Central memory CD8-positive, alpha-beta T cell (primary cell): ENCODE data around the gene MAN2C1.
"Not testable (repeated sequence)": the region's sequence is repeated elsewhere in the genome, so short reads cannot be mapped to it uniquely, and the experiment has no call there.

Experiments used
- ATAC-seq: fragments of 150-1000 bp; cut with Tn5 transposase; replicated peaks from 2 replicates; pipeline ENCODE4 v1.10.0; 2022; ENCODE audit warnings: mild to moderate bottlenecking, moderate FRiP score, moderate number of reproducible peaks; ENCODE audit not compliant: poor library complexity, severe bottlenecking; ENCODE audit errors: extremely low read depth
- DNase-seq, 2 donors: peaks; one replicate each; pipeline ENCODE4 v3.0.0; 2021; ENCODE audit warnings: low spot score in 2 of 2
- H3K27ac Mint-ChIP-seq: one replicate; pipeline ENCODE4 v1.8.0; 2022; ENCODE audit warnings: low read depth, mild to moderate bottlenecking, moderate library complexity, mixed read lengths
- H3K27me3 Mint-ChIP-seq: one replicate; pipeline ENCODE4 v1.8.0; 2022; ENCODE audit warnings: mixed read lengths
- H3K36me3 Mint-ChIP-seq: one replicate; pipeline ENCODE4 v1.8.0; 2022; ENCODE audit warnings: mild to moderate bottlenecking, moderate library complexity, mixed read lengths; ENCODE audit not compliant: insufficient read depth
- H3K4me1 Mint-ChIP-seq: one replicate; pipeline ENCODE4 v1.8.0; 2022; ENCODE audit warnings: mixed read lengths
- H3K4me3 Mint-ChIP-seq: one replicate; pipeline ENCODE4 v1.8.0; 2022; ENCODE audit warnings: mild to moderate bottlenecking, moderate library complexity, mixed read lengths
- H3K9me3 Mint-ChIP-seq: one replicate; pipeline ENCODE4 v1.8.0; 2022; ENCODE audit warnings: mixed read lengths

Gene MAN2C1

DNA sequence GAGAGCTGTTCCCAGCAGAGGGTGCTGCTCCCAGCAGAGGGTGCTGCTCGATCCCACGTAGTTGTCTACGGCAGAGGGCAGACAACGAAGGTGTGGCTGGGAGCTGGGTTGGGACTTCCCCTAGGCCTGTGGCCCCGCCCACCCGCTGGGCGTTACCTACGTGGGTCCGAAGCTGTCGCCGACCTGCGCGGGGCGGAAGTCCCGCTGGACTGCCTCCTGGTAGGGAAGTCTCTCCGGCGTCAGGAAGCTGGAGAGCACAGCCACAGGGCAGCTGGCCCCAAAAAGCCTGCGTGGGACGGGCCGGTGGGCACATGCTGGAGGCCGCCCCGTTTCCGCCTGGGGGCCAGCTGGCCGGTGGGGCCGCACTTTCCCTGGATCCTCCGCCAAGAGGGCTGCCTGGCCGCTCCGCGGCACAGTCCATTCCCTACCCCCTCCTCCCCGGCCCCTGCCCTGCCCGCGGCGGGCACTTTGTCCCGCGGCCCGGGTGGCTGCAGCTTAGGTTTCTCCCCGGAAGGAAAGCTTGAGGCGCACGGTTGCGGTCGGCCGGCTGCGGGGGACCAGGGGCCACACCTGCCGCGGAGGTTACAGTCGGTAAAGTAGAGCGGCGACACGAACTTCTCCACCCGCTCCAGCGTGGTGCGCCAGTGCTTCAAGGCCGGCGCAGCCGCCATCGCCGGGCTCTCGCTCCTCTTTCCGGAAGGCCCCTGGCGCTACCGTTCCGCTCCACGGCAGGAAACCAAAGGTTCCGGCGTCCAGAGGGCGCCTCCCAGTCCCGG, at the start of gene MAN2C1:
TSS of gene MAN2C1 (minus strand) at position 695 of the 776 bp plus-strand sequence. CDS start at position 671, 24 bp downstream.
- Mint-ChIP-seq H3K36me3 (peaks cover 48% of the 10 kb centered on the region), H3K27ac (peak within 1 kb of the TSS; percentile 91), H3K27me3 (no peaks in the 10 kb centered on the region), H3K4me1 (peaks cover 30% of the 10 kb centered on the region), H3K4me3 (peak within 1 kb of the TSS; percentile 86), H3K9me3 (no peaks in the 10 kb centered on the region)
- ATAC-seq = peak; percentile 94
- peak; percentile 74 to 83 for DNase-seq

- Mint-ChIP-seq H3K27me3 (no peaks in the 10 kb centered on the region), H3K9me3 (no peaks in the 10 kb centered on the region), H3K36me3 (peaks cover 38% of the 10 kb centered on the region), H3K4me1 (peaks cover 10% of the 10 kb centered on the region), H3K27ac (no peak overlapping the region), H3K4me3 (no peak overlapping the region)
- ATAC-seq = no peak
- DNase-seq = no peak
Observed at GRCh38 chr15:75416584-75416983, 48.2 kb upstream of the MAN2C1 start.

- H3K27me3 Mint-ChIP-seq = no peaks in the 10 kb centered on the region
- ATAC-seq (no peak), DNase-seq (no peak)
- H3K36me3 Mint-ChIP-seq = peaks cover 83% of the 10 kb centered on the region
- peaks cover 18% of the 10 kb centered on the region for H3K4me1 Mint-ChIP-seq
- no peak overlapping the region for H3K27ac Mint-ChIP-seq
- H3K9me3 Mint-ChIP-seq = no peaks in the 10 kb centered on the region
- no peak overlapping the region for H3K4me3 Mint-ChIP-seq
Observed at GRCh38 chr15:75410196-75410595, 41.8 kb upstream of the MAN2C1 start.

GRCh38 chr15:75407083-75407482, 38.7 kb upstream of the MAN2C1 start:
- Mint-ChIP-seq H3K27ac (no peak overlapping the region), H3K4me1 (peaks cover 15% of the 10 kb centered on the region), H3K27me3 (no peaks in the 10 kb centered on the region), H3K36me3 (peaks cover 86% of the 10 kb centered on the region), H3K9me3 (no peaks in the 10 kb centered on the region), H3K4me3 (no peak overlapping the region)
- ATAC-seq (no peak), DNase-seq (no peak)

DNA sequence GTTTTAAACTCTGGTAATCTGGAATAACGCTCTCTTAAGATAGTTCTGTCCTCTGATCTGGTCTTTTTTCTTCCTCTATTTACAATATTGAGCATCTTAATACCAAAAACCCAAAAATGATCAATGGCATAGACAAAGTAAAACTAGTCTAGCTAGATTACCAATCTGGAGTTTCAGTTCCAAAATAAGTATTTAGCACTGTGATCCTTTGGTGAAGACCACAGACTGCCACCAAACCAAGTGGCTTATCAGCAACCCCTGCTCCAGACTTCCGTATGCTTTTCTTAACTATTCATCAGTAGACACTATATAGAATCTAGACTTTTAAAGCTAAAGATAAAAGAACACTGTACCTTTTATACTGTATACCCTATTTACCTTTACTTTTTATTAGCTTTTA, 35.5 kb upstream of the MAN2C1 start:
- Mint-ChIP-seq H3K36me3 (peaks cover 83% of the 10 kb centered on the region), H3K9me3 (no peaks in the 10 kb centered on the region), H3K27ac (peak overlapping the region; percentile 67), H3K4me1 (peaks cover 10% of the 10 kb centered on the region), H3K4me3 (no peak overlapping the region), H3K27me3 (no peaks in the 10 kb centered on the region)
- no peak for DNase-seq
- ATAC-seq = no peak

DNA sequence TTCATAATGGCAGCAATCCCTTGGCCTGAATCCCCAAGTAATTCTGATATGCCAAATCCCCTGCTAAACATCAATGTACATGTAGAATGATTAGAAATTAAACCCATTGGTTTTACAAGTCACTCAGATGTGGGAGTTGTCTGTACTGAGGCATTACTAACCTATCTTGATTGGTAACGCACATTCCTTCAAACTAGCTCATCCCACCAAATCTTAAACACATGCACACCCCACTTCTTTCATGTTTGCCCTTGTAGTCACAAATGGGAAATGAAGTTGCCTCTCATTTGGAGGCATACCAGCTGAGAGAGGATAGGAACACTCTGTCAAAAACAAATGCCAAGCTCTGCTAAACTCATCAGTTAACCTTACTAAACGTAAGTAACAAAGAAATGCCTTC, 29.1 kb upstream of the MAN2C1 start:
- Mint-ChIP-seq H3K27me3 (no peaks in the 10 kb centered on the region), H3K36me3 (peaks cover 66% of the 10 kb centered on the region), H3K9me3 (no peaks in the 10 kb centered on the region), H3K4me3 (no peak overlapping the region), H3K27ac (peak overlapping the region; percentile 35), H3K4me1 (peaks cover 13% of the 10 kb centered on the region)
- DNase-seq = no peak
- ATAC-seq = no peak

DNA sequence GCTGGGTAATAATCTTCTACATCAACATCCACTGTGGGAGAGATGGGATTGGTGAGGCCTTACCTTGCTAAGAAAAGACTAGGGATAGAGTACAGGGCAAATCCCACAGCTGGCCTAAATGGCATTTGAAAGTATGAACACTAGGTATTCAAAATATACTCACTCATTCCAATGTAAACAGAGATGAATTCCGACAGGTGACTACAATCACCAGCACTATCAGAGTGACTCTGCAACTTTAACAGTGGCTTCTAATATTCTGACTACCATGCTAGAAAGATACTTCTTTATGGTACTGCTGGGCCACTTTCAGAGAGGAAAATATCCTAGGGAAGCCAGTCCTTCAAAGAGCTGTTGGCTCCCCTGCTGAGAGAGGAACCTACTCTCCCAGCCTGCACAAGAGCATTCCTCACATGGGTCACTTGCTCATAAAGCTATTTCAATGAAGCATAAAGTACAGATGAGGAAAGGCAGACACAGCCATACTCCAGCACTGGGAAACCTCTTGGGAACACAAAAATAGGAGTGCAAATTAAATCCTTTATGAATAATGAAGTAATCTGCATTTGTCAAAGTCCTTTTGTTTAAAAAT, 21.5 kb upstream of the MAN2C1 start:
- Mint-ChIP-seq H3K36me3 (peaks cover 79% of the 10 kb centered on the region), H3K4me1 (peaks cover 10% of the 10 kb centered on the region), H3K4me3 (no peak overlapping the region), H3K27ac (no peak overlapping the region), H3K27me3 (no peaks in the 10 kb centered on the region), H3K9me3 (no peaks in the 10 kb centered on the region)
- no peak for ATAC-seq
- no peak for DNase-seq

DNA sequence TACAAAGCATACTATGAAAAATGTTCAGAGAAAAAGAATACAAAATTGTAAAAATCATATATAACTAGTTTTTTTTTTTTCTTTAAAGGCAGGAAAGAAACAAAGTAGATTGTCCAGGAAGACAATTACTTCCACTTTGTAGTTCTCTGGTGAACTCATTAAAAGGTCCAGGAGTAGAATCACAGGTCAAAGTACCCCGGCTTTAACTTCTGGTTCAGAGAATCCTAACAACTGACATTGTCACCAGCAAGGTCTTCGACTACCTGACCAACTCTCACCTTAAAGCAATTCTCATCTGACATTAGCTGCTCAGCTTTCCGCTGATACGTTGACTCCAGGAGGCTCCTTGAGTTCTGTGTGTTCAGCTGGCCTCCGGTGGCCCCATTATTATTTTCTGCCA, 15.6 kb upstream of the MAN2C1 start:
- H3K4me3 Mint-ChIP-seq, H3K9me3 Mint-ChIP-seq, ATAC-seq, H3K27me3 Mint-ChIP-seq, H3K27ac Mint-ChIP-seq, DNase-seq: not testable (repeated sequence)
- Mint-ChIP-seq H3K36me3 (peaks cover 78% of the 10 kb centered on the region), H3K4me1 (peaks cover 10% of the 10 kb centered on the region)

DNA sequence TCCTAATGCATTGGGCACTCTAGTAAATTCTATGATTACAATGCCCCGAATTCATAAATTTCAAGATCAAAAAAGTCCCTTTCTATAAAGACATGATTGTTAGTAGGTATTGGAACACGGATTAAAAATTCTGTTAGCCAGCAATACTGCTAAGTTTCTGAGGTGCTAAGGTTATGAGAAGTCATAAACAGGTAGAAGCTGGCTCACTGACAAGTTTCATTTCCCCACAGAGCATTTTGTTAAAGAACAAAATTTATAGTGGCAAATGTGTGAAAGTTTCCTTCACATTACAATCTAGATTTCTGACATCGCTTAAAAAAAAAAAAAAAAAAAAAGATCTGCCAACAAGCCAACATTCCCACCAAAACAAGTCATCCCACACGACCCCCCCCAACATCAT, 12.4 kb upstream of the MAN2C1 start:
- peaks cover 75% of the 10 kb centered on the region for H3K36me3 Mint-ChIP-seq
- peaks cover 3% of the 10 kb centered on the region for H3K4me1 Mint-ChIP-seq
- DNase-seq = no peak
- H3K9me3 Mint-ChIP-seq = no peaks in the 10 kb centered on the region
- H3K4me3 Mint-ChIP-seq = no peak overlapping the region
- H3K27ac Mint-ChIP-seq = no peak overlapping the region
- no peak for ATAC-seq
- no peaks in the 10 kb centered on the region for H3K27me3 Mint-ChIP-seq

GRCh38 chr15:75371901-75372688, 3.7 kb upstream of the MAN2C1 start:
- Mint-ChIP-seq H3K27ac (no peak overlapping the region), H3K4me1 (peaks cover 24% of the 10 kb centered on the region)

GRCh38 chr15:75371486-75371885, 3.1 kb upstream of the MAN2C1 start:
- ATAC-seq (no peak), DNase-seq (no peak)
- Mint-ChIP-seq H3K27ac (no peak overlapping the region), H3K27me3 (no peaks in the 10 kb centered on the region), H3K4me3 (no peak overlapping the region), H3K9me3 (no peaks in the 10 kb centered on the region), H3K4me1 (peaks cover 28% of the 10 kb centered on the region), H3K36me3 (peaks cover 50% of the 10 kb centered on the region)

More at GRCh38 chr15:75371901-75372688, 3.7 kb upstream of the MAN2C1 start:
- Mint-ChIP-seq H3K9me3 (no peaks in the 10 kb centered on the region), H3K27me3 (no peaks in the 10 kb centered on the region), H3K36me3 (peaks cover 51% of the 10 kb centered on the region), H3K4me3 (no peak overlapping the region)
- no peak for DNase-seq
- ATAC-seq = no peak

GRCh38 chr15:75369897-75370581, 1.6 kb upstream of the MAN2C1 start:
- no peaks in the 10 kb centered on the region for H3K9me3 Mint-ChIP-seq
- no peaks in the 10 kb centered on the region for H3K27me3 Mint-ChIP-seq
- H3K4me3 Mint-ChIP-seq = peak overlapping the region; percentile 86
- DNase-seq (no peak), ATAC-seq (no peak)
- peak overlapping the region; percentile 32 for H3K27ac Mint-ChIP-seq
- peaks cover 28% of the 10 kb centered on the region for H3K4me1 Mint-ChIP-seq
- peaks cover 43% of the 10 kb centered on the region for H3K36me3 Mint-ChIP-seq
